ENCODE measurements around the gene HEPH. TPM values are rescaled to one million over a fixed set of nuclear protein-coding genes. Genes with fewer than 3 reads are reported as not detected.
A peak's percentile ranks its signal among the peaks of the same experiment; 100 is the strongest.
"Not testable (repeated sequence)": the region's sequence is repeated elsewhere in the genome, so short reads cannot be mapped to it uniquely, and the experiment has no call there.

HEPH gene
- total RNA-seq, 2 donors from 2014 or later, result 6.9 to 26.4 TPM

- no peaks in the 10 kb centered on the region for H3K4me1 ChIP-seq (replicated peaks)
- no peaks in the 10 kb centered on the region for H3K9me3 ChIP-seq
- no peaks in the 10 kb centered on the region for H3K27me3 ChIP-seq (replicated peaks; ENCODE audit: insufficient read depth)
- intact Hi-C loops (cut with DNase I), result loop anchor here (10.0 kb wide), 1 partner anchor 524 kb away; no protein-coding TSS in a partner anchor
- H3K27ac ChIP-seq, result no peak overlapping the region
- H3K4me3 ChIP-seq, result no peak overlapping the region
- no peaks in the 10 kb centered on the region for H3K36me3 ChIP-seq
- no peak for TF ChIP-seq POLR2A (IDR thresholded peaks at IDR 0.05)
- TF ChIP-seq POLR2AphosphoS5 (IDR thresholded peaks at IDR 0.05), result no peak
- peak in 3 of 4 experiments; percentile 7 to 27 (median 23) for TF ChIP-seq CTCF (IDR thresholded peaks at IDR 0.05)
- WGBS, result 37% methylated on average over 5 of the region's 5 CpGs
- DNase-seq (ENCODE audit: low spot score), result no peak
These were observed 37.1 kb downstream of the HEPH start for GRCh38 chrX:66200855-66201795.

GRCh38 chrX:66203114-66203513 is 39.1 kb downstream of the HEPH start:
- Histone ChIP-seq H3K4me1 (replicated peaks) (no peaks in the 10 kb centered on the region), H3K27ac (no peak overlapping the region), H3K36me3 (no peaks in the 10 kb centered on the region), H3K27me3 (replicated peaks; ENCODE audit: insufficient read depth) (no peaks in the 10 kb centered on the region), H3K9me3 (no peaks in the 10 kb centered on the region), H3K4me3 (no peak overlapping the region)
- no peak for DNase-seq (ENCODE audit: low spot score)
- 41% methylated on average over 5 of the region's 5 CpGs for WGBS
- intact Hi-C loops (cut with DNase I), result loop anchor here (10.0 kb wide), 1 partner anchor 522 kb away; no protein-coding TSS in a partner anchor
- TF ChIP-seq POLR2AphosphoS5 (IDR thresholded peaks at IDR 0.05) (no peak), CTCF (IDR thresholded peaks at IDR 0.05) (no peak), POLR2A (IDR thresholded peaks at IDR 0.05) (no peak)

GRCh38 chrX:66221856-66222255 is 57.8 kb downstream of the HEPH start:
- WGBS, result 92% methylated on average over 3 of the region's 3 CpGs
- no peak overlapping the region for H3K27ac ChIP-seq
- H3K4me3 ChIP-seq, result no peak overlapping the region
- intact Hi-C loops (cut with DNase I), result no loop called here
- no peaks in the 10 kb centered on the region for H3K4me1 ChIP-seq (replicated peaks)
- no peaks in the 10 kb centered on the region for H3K36me3 ChIP-seq
- no peak for DNase-seq (ENCODE audit: low spot score)
- no peaks in the 10 kb centered on the region for H3K9me3 ChIP-seq
- no peak for TF ChIP-seq CTCF (IDR thresholded peaks at IDR 0.05)
- no peak for TF ChIP-seq POLR2AphosphoS5 (IDR thresholded peaks at IDR 0.05)
- no peak for TF ChIP-seq POLR2A (IDR thresholded peaks at IDR 0.05)
- H3K27me3 ChIP-seq (replicated peaks; ENCODE audit: insufficient read depth), result no peaks in the 10 kb centered on the region

DNA sequence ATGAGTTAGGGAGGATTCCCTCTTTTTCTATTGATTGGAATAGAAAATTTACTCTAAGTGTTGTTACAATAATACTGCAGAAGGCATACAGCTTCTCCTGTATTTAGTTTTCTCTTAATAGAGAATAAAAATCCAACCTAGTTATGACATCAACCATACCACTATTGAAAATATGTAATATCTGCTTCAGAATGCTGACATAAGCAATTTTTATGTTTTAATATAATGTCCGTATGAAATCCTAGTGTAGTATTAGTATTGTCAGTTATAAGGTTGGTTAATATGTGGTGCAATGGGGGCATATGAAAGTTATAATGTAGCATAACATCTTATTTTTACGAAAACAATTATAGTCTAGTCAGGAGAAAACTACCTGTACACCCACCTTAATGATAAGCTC is 68.2 kb downstream of the HEPH start:
- Histone ChIP-seq H3K4me3 (no peak overlapping the region), H3K27ac (no peak overlapping the region), H3K4me1 (replicated peaks) (no peaks in the 10 kb centered on the region), H3K36me3 (no peaks in the 10 kb centered on the region), H3K27me3 (replicated peaks; ENCODE audit: insufficient read depth) (no peaks in the 10 kb centered on the region), H3K9me3 (no peaks in the 10 kb centered on the region)
- no peak for DNase-seq (ENCODE audit: low spot score)
- intact Hi-C loops (cut with DNase I), result no loop called here
- 96% methylated on average over 2 of the region's 2 CpGs for WGBS
- no peak for TF ChIP-seq CTCF (IDR thresholded peaks at IDR 0.05)

DNA sequence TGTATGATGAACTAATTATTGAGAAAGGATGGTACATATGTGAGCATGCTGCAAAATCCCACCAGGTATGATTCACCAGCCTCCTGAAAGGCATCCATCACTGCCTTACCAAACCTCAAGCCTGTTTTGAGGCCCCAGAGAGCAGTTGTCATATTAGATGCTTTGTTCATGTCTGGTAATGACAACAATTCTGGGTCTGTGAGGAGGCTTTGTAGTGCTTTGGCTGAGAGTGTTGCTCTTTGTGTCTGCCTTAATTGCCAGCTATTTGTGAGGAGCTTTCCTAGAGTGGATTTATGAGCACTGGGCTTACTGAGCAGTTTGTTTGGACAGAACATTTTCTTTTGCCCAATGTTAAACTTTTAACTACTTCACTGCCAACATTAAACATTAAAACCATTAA is 69.2 kb downstream of the HEPH start:
- intact Hi-C loops (cut with DNase I), result no loop called here
- no peak for DNase-seq (ENCODE audit: low spot score)
- Histone ChIP-seq H3K36me3 (no peaks in the 10 kb centered on the region), H3K27ac (no peak overlapping the region), H3K27me3 (replicated peaks; ENCODE audit: insufficient read depth) (no peaks in the 10 kb centered on the region), H3K4me1 (replicated peaks) (no peaks in the 10 kb centered on the region), H3K9me3 (no peaks in the 10 kb centered on the region), H3K4me3 (no peak overlapping the region)
- TF ChIP-seq POLR2A (IDR thresholded peaks at IDR 0.05) (no peak), POLR2AphosphoS5 (IDR thresholded peaks at IDR 0.05) (no peak), CTCF (IDR thresholded peaks at IDR 0.05) (no peak)

- 65% methylated on average over 1 of the region's 1 CpG for WGBS
- H3K27ac ChIP-seq; H3K4me1 ChIP-seq (replicated peaks); H3K9me3 ChIP-seq; H3K27me3 ChIP-seq (replicated peaks; ENCODE audit: insufficient read depth); intact Hi-C loops (cut with DNase I); DNase-seq (ENCODE audit: low spot score); H3K36me3 ChIP-seq; H3K4me3 ChIP-seq: not testable (repeated sequence)
These were observed 69.9 kb downstream of the HEPH start for GRCh38 chrX:66233904-66234303.

Data from prostate gland (tissue), 2 donors.